ENCODE data around the gene GLMP. TPM values are rescaled to one million over a fixed set of nuclear protein-coding genes. Genes with fewer than 3 reads are reported as not detected.

The GLMP gene
- total and polyA plus RNA-seq, 2 of the 13 experiments (the other 11 are each of a cell fraction or from before 2014, with no cell fraction given): 44.6 to 75.8 TPM

- TF ChIP-seq ZNF124 (CRISPR knock-in tag; IDR thresholded peaks at IDR 0.05): no peak; the same call in none of the 2 replicates
- TF ChIP-seq, protein P1, sequence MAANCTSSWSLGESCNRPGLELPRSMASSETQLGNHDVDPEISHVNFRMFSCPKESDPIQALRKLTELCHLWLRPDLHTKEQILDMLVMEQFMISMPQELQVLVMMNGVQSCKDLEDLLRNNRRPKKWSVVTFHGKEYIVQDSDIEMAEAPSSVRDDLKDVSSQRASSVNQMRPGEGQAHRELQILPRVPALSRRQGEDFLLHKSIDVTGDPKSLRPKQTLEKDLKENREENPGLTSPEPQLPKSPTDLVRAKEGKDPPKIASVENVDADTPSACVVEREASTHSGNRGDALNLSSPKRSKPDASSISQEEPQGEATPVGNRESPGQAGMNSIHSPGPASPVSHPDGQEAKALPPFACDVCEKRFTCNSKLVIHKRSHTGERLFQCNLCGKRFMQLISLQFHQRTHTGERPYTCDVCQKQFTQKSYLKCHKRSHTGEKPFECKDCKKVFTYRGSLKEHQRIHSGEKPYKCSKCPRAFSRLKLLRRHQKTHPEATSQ (CRISPR knock-in tag; IDR thresholded peaks at IDR 0.05; ENCODE audit: borderline replicate concordance): 0 out of 2 replicates have a peak, but pooled peaks have one; percentile 34
- TF ChIP-seq ZNF782 (CRISPR knock-in tag; IDR thresholded peaks at IDR 0.05; ENCODE audit: borderline replicate concordance): no peak
- no peak for TF ChIP-seq ATF7 (IDR thresholded peaks at IDR 0.05)
- TF ChIP-seq ATF7 (CRISPR knock-in tag; IDR thresholded peaks at IDR 0.05): no peak
- no peak for TF ChIP-seq MEIS1 (CRISPR knock-in tag; IDR thresholded peaks at IDR 0.05; ENCODE audit: borderline replicate concordance)
- peak; percentile 95 for TF ChIP-seq DMAP1 (CRISPR knock-in tag; IDR thresholded peaks at IDR 0.05)
- TF ChIP-seq ZNF180 (CRISPR knock-in tag; IDR thresholded peaks at IDR 0.05; ENCODE audit: borderline replicate concordance, low read depth): no peak
- TF ChIP-seq NBN (conservative IDR thresholded peaks at IDR 0.05): no peak
- TF ChIP-seq ZNF678 (CRISPR knock-in tag; IDR thresholded peaks at IDR 0.05): no peak
- peak; percentile 56 for TF ChIP-seq SALL1 (CRISPR knock-in tag; IDR thresholded peaks at IDR 0.05)
- TF ChIP-seq HBP1 (CRISPR knock-in tag; IDR thresholded peaks at IDR 0.05; ENCODE audit: low read depth): no peak
- TF ChIP-seq SRF (IDR thresholded peaks at IDR 0.05; ENCODE audit: low read depth, low read length): peak; percentile 73
- TF ChIP-seq, protein P2, sequence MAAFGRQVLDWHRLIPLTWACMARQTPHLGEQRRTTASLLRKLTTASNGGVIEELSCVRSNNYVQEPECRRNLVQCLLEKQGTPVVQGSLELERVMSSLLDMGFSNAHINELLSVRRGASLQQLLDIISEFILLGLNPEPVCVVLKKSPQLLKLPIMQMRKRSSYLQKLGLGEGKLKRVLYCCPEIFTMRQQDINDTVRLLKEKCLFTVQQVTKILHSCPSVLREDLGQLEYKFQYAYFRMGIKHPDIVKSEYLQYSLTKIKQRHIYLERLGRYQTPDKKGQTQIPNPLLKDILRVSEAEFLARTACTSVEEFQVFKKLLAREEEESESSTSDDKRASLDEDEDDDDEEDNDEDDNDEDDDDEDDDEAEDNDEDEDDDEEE (CRISPR knock-in tag; IDR thresholded peaks at IDR 0.05): peak; percentile 93; the same call in 1 of the 2 replicates
- TF ChIP-seq BATF2 (CRISPR knock-in tag; IDR thresholded peaks at IDR 0.05): no peak
- TF ChIP-seq CCDC6 (CRISPR knock-in tag; IDR thresholded peaks at IDR 0.05): no peak
- peak; percentile 45; the same call in 1 of the 2 replicates for TF ChIP-seq RXRB (CRISPR knock-in tag; IDR thresholded peaks at IDR 0.05; ENCODE audit: borderline replicate concordance)
- TF ChIP-seq NR1H2 (CRISPR knock-in tag; IDR thresholded peaks at IDR 0.05; ENCODE audit: borderline replicate concordance, low read depth): no peak
- no peak for TF ChIP-seq NCOA1 (CRISPR knock-in tag; IDR thresholded peaks at IDR 0.05)
- no peak for TF ChIP-seq ZNF83 (CRISPR knock-in tag; IDR thresholded peaks at IDR 0.05; ENCODE audit: borderline replicate concordance)
- TF ChIP-seq ZNF691 (CRISPR knock-in tag; IDR thresholded peaks at IDR 0.05; ENCODE audit: borderline replicate concordance, low read depth): no peak; the same call in 1 of the 2 replicates
- peak; percentile 65; the same call in 1 of the 2 replicates for TF ChIP-seq TARDBP (CRISPR knock-in tag; IDR thresholded peaks at IDR 0.05)
- TF ChIP-seq E2F1 (CRISPR knock-in tag; IDR thresholded peaks at IDR 0.05): no peak
- TF ChIP-seq MIER2 (CRISPR knock-in tag; IDR thresholded peaks at IDR 0.05): no peak; the same call in 1 of the 2 replicates
- no peak for TF ChIP-seq HMG20A (CRISPR knock-in tag; IDR thresholded peaks at IDR 0.05; ENCODE audit: borderline replicate concordance)
These were observed 42.9 kb upstream of the GLMP start, which contains the start of the genes CCT3 and TSACC (continued) for GRCh38 chr1:156338180-156338976.
